GM23338 (cell line): ENCODE data around the gene PIKFYVE. TPM values are rescaled to one million over a fixed set of nuclear protein-coding genes. Genes with fewer than 3 reads are reported as not detected.

Source experiments
- ATAC-seq: fragments of 200-7000 bp; cut with Tn5 transposase; 3 replicates; pipeline ENCODE4 v1.9.1; 2020
- DNase-seq: peaks from one replicate; pipeline ENCODE4 v3.0.0-alpha.2; 2015; ENCODE audit warnings: low spot score
- H2AFZ ChIP-seq: fragments of 200-600 bp; sonication (generic); 2 replicates; pipeline ENCODE4 v1.8.0; 2016; ENCODE audit warnings: antibody characterized with exemption, mild to moderate bottlenecking, moderate library complexity
- H3F3A ChIP-seq: fragments of 200-600 bp; sonication (generic); replicated peaks from 2 replicates; pipeline ENCODE4 v1.8.0; 2017; ENCODE audit warnings: antibody characterized with exemption, mixed run types, low read depth
- H3K27ac ChIP-seq: fragments of 200-600 bp; sonication (generic); 2 replicates; pipeline ENCODE4 v1.6.1; 2016; ENCODE audit warnings: low read depth
- H3K27me3 ChIP-seq: fragments of 200-600 bp; sonication (generic); 2 replicates; pipeline ENCODE4 v1.8.0; 2016; ENCODE audit warnings: mild to moderate bottlenecking, mixed run types, moderate library complexity; ENCODE audit not compliant: insufficient read depth
- H3K36me3 ChIP-seq: fragments of 200-600 bp; sonication (generic); 2 replicates; pipeline ENCODE4 v1.8.0; 2016; ENCODE audit warnings: mild to moderate bottlenecking; ENCODE audit not compliant: insufficient read depth
- H3K4me1 ChIP-seq: fragments of 200-600 bp; sonication (generic); 2 replicates; pipeline ENCODE4 v1.8.0; 2016; ENCODE audit warnings: mild to moderate bottlenecking, moderate library complexity; ENCODE audit not compliant: insufficient read depth
- H3K4me2 ChIP-seq: fragments of 200-600 bp; sonication (generic); 2 replicates; pipeline ENCODE4 v1.7.1; 2017; ENCODE audit warnings: mixed run types
- H3K4me3 ChIP-seq: fragments of 200-600 bp; sonication (generic); 2 replicates; pipeline ENCODE4 v1.6.1; 2016; ENCODE audit warnings: mixed run types
- H3K79me2 ChIP-seq: fragments of 200-600 bp; sonication (generic); replicated peaks from 2 replicates; pipeline ENCODE4 v1.8.0; 2017; ENCODE audit warnings: mild to moderate bottlenecking; ENCODE audit not compliant: insufficient read depth
- H3K9me2 ChIP-seq: fragments of 200-600 bp; sonication (generic); 2 replicates; pipeline ENCODE4 v1.8.0; 2017; ENCODE audit not compliant: insufficient read depth
- H4K20me1 ChIP-seq: fragments of 200-600 bp; sonication (generic); replicated peaks from 2 replicates; pipeline ENCODE4 v1.8.0; 2017; ENCODE audit warnings: mild to moderate bottlenecking; ENCODE audit not compliant: insufficient read depth
- H3K27ac Mint-ChIP-seq: 2 replicates; pipeline ENCODE4 v1.8.0; 2020; ENCODE audit warnings: inconsistent platforms, mild to moderate bottlenecking, moderate library complexity, mixed read lengths
- H3K27me3 Mint-ChIP-seq: 3 replicates; pipeline ENCODE4 v1.8.0; 2022; ENCODE audit warnings: low read depth, mild to moderate bottlenecking, moderate library complexity, mixed read lengths, inconsistent platforms; ENCODE audit not compliant: insufficient read depth, poor library complexity
- H3K36me3 Mint-ChIP-seq: 3 replicates; pipeline ENCODE4 v1.8.0; 2021; ENCODE audit warnings: low read depth, mild to moderate bottlenecking, inconsistent platforms, moderate library complexity, mixed read lengths
- H3K4me1 Mint-ChIP-seq: 3 replicates; pipeline ENCODE4 v1.8.0; 2020; ENCODE audit warnings: mild to moderate bottlenecking, inconsistent platforms, mixed read lengths
- H3K4me3 Mint-ChIP-seq: 3 replicates; pipeline ENCODE4 v1.8.0; 2021; ENCODE audit warnings: moderate library complexity, mild to moderate bottlenecking, inconsistent platforms, mixed read lengths
- H3K9me3 Mint-ChIP-seq: 3 replicates; pipeline ENCODE4 v1.8.0; 2020; ENCODE audit warnings: moderate library complexity, mild to moderate bottlenecking, inconsistent platforms, mixed read lengths
- CREB1 ChIP-seq: fragments of 250-450 bp; sonication (Bioruptor Pico); IDR thresholded peaks from 2 replicates; pipeline ENCODE4 v1.5.0; 2020; ENCODE audit warnings: low read depth, mild to moderate bottlenecking, moderate library complexity
- EZH2 ChIP-seq: fragments of 200-600 bp; sonication (generic); IDR thresholded peaks from one replicate; pipeline ENCODE4 v1.8.0; 2017; ENCODE audit warnings: antibody characterized with exemption, mild to moderate bottlenecking, low read depth; ENCODE audit not compliant: unreplicated experiment
- EZH2phosphoT487 ChIP-seq: fragments of 200-600 bp; sonication (generic); IDR thresholded peaks from one replicate; pipeline ENCODE4 v1.8.1; 2018; ENCODE audit warnings: antibody characterized with exemption; ENCODE audit not compliant: unreplicated experiment
- JUNB ChIP-seq: IDR thresholded peaks from one replicate; pipeline ENCODE4 v1.6.1; 2016; ENCODE audit warnings: antibody characterized with exemption; ENCODE audit not compliant: unreplicated experiment
- STAT1 ChIP-seq: IDR thresholded peaks from one replicate; pipeline ENCODE4 v1.6.1; 2016; ENCODE audit warnings: antibody characterized with exemption; ENCODE audit not compliant: unreplicated experiment
- ZNF114 ChIP-seq: fragments of 250-450 bp; sonication (Bioruptor Pico); IDR thresholded peaks from 2 replicates; pipeline ENCODE4 v1.5.0; 2020; ENCODE audit warnings: mild to moderate bottlenecking, moderate library complexity
- ZNF331 ChIP-seq: fragments of 250-450 bp; sonication (Bioruptor Pico); IDR thresholded peaks from 2 replicates; pipeline ENCODE4 v1.5.0; 2020; ENCODE audit warnings: low read depth, mild to moderate bottlenecking, moderate library complexity
- polyA plus RNA-seq: library from polyadenylated mRNA; unstranded; fragments of >200 nt; fragmentation: Nextera tagmentation; extraction: Ambion mirVana; gene quantifications from 2 replicates; pipeline ENCODE4 v1.2.1, GENCODE V29; 2016
- total RNA-seq: library from RNA; depleted of rRNA; stranded (reverse); fragments of >200 nt; shearing (Covaris generic); gene quantifications from 2 replicates; pipeline ENCODE4 v1.2.3, GENCODE V29; 2014
- TF ChIP-seq, protein P1 (sequence below): fragments of 250-450 bp; sonication (Bioruptor Pico); IDR thresholded peaks from 2 replicates; pipeline ENCODE4 v1.5.0; 2020; ENCODE audit warnings: mild to moderate bottlenecking, moderate library complexity
- TF ChIP-seq, protein P2 (sequence below), 2 experiments: fragments of 200-600 bp in 1 of 2; sonication (generic) in 1 of 2; conservative IDR thresholded peaks; 2 replicates each; pipeline versions ENCODE4 v1.5.1 to v1.6.1; 2016 to 2017; ENCODE audit warnings: antibody characterized with exemption in 2 of 2, low read depth in 2 of 2, mild to moderate bottlenecking in 2 of 2, moderate library complexity in 1 of 2

The PIKFYVE gene
- total and polyA plus RNA-seq, 2 experiments from 2014 or later: 15.1 to 48.0 TPM

DNA sequence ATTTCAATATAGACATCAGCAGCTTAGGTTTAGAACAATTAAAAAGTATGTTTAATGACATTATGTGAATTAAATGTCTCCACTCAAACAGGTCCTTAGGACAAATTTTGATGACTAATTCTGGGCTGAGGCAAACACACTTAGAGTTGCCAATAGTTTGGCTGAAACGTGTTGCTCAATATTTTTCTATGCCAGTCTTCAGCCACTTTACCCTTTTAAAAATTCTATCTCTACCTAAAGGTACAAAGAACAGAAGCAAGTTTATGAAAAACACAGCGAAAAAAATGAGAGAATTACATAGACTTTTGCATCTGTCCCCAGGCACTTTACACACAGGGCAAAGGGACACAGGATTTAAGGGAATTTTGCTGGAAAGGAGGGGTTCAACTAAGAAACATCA is 15.7 kb upstream of the PIKFYVE start (continued):
- TF ChIP-seq, protein P1, sequence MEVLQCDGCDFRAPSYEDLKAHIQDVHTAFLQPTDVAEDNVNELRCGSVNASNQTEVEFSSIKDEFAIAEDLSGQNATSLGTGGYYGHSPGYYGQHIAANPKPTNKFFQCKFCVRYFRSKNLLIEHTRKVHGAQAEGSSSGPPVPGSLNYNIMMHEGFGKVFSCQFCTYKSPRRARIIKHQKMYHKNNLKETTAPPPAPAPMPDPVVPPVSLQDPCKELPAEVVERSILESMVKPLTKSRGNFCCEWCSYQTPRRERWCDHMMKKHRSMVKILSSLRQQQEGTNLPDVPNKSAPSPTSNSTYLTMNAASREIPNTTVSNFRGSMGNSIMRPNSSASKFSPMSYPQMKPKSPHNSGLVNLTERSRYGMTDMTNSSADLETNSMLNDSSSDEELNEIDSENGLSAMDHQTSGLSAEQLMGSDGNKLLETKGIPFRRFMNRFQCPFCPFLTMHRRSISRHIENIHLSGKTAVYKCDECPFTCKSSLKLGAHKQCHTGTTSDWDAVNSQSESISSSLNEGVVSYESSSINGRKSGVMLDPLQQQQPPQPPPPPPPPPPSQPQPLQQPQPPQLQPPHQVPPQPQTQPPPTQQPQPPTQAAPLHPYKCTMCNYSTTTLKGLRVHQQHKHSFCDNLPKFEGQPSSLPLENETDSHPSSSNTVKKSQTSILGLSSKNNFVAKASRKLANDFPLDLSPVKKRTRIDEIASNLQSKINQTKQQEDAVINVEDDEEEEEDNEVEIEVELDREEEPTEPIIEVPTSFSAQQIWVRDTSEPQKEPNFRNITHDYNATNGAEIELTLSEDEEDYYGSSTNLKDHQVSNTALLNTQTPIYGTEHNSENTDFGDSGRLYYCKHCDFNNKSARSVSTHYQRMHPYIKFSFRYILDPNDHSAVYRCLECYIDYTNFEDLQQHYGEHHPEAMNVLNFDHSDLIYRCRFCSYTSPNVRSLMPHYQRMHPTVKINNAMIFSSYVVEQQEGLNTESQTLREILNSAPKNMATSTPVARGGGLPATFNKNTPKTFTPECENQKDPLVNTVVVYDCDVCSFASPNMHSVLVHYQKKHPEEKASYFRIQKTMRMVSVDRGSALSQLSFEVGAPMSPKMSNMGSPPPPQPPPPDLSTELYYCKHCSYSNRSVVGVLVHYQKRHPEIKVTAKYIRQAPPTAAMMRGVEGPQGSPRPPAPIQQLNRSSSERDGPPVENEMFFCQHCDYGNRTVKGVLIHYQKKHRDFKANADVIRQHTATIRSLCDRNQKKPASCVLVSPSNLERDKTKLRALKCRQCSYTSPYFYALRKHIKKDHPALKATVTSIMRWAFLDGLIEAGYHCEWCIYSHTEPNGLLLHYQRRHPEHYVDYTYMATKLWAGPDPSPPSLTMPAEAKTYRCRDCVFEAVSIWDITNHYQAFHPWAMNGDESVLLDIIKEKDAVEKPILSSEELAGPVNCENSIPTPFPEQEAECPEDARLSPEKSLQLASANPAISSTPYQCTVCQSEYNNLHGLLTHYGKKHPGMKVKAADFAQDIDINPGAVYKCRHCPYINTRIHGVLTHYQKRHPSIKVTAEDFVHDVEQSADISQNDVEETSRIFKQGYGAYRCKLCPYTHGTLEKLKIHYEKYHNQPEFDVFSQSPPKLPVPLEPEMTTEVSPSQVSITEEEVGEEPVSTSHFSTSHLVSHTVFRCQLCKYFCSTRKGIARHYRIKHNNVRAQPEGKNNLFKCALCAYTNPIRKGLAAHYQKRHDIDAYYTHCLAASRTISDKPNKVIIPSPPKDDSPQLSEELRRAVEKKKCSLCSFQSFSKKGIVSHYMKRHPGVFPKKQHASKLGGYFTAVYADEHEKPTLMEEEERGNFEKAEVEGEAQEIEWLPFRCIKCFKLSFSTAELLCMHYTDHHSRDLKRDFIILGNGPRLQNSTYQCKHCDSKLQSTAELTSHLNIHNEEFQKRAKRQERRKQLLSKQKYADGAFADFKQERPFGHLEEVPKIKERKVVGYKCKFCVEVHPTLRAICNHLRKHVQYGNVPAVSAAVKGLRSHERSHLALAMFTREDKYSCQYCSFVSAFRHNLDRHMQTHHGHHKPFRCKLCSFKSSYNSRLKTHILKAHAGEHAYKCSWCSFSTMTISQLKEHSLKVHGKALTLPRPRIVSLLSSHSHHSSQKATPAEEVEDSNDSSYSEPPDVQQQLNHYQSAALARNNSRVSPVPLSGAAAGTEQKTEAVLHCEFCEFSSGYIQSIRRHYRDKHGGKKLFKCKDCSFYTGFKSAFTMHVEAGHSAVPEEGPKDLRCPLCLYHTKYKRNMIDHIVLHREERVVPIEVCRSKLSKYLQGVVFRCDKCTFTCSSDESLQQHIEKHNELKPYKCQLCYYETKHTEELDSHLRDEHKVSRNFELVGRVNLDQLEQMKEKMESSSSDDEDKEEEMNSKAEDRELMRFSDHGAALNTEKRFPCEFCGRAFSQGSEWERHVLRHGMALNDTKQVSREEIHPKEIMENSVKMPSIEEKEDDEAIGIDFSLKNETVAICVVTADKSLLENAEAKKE (CRISPR knock-in tag): no peak

DNA sequence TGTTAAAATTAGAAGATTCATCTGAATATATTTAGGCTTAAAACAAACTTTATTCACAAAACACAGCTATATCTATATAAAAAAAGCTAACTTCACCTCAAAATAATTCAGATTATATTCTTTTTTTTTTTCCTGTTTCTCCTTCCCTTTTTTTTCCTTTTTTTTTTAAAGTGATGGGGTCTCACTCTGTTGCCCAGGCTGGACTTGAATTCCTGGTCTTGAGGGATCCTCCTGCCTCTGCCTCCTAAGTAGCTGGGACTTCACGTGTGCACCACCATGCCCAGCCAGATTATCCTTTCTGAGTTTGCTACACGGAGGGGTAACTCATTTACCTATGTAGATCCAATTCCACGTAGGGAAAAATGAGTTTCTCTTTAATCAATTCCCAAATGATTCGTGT is 15.0 kb upstream of the PIKFYVE start:
- peak overlapping the region; percentile 2; the same call in 1 of the 3 replicates for H3K4me3 Mint-ChIP-seq
- Histone ChIP-seq H3K79me2 (peaks cover 59% of the 10 kb centered on the region), H3F3A (peaks cover 6% of the 10 kb centered on the region; the same call in 1 of the 2 replicates), H3K4me3 (no peak overlapping the region), H3K4me2 (no peak overlapping the region), H3K27ac (0 out of 2 replicates have a peak overlapping the region, but pooled peaks have one; percentile 24), H2AFZ (no peak overlapping the region), H3K4me1 (peaks cover 23% of the 10 kb centered on the region), H3K27me3 (no peaks in the 10 kb centered on the region), H4K20me1 (peaks cover 13% of the 10 kb centered on the region), H3K9me2 (no peaks in the 10 kb centered on the region), H3K36me3 (peaks cover 66% of the 10 kb centered on the region)
- no peak for DNase-seq
- peaks cover 38% of the 10 kb centered on the region for H3K4me1 Mint-ChIP-seq
- H3K27me3 Mint-ChIP-seq: peaks cover 12% of the 10 kb centered on the region
- H3K27ac Mint-ChIP-seq: peak overlapping the region; percentile 73
- H3K36me3 Mint-ChIP-seq: peaks cover 78% of the 10 kb centered on the region
- H3K9me3 Mint-ChIP-seq: no peaks in the 10 kb centered on the region; the same call in 2 of the 3 replicates
- no peak for ATAC-seq
- TF ChIP-seq EZH2phosphoT487 (no peak), EZH2 (no peak), STAT1 (no peak), ZNF331 (CRISPR knock-in tag) (no peak), CREB1 (CRISPR knock-in tag) (no peak), ZNF114 (CRISPR knock-in tag) (no peak), JUNB (no peak)
- TF ChIP-seq, protein P2, sequence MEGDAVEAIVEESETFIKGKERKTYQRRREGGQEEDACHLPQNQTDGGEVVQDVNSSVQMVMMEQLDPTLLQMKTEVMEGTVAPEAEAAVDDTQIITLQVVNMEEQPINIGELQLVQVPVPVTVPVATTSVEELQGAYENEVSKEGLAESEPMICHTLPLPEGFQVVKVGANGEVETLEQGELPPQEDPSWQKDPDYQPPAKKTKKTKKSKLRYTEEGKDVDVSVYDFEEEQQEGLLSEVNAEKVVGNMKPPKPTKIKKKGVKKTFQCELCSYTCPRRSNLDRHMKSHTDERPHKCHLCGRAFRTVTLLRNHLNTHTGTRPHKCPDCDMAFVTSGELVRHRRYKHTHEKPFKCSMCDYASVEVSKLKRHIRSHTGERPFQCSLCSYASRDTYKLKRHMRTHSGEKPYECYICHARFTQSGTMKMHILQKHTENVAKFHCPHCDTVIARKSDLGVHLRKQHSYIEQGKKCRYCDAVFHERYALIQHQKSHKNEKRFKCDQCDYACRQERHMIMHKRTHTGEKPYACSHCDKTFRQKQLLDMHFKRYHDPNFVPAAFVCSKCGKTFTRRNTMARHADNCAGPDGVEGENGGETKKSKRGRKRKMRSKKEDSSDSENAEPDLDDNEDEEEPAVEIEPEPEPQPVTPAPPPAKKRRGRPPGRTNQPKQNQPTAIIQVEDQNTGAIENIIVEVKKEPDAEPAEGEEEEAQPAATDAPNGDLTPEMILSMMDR (conservative IDR thresholded peaks at IDR 0.05; ENCODE audit: low read depth in 2 of 2): no peak
